ENCODE data around the gene KIF4A. TPM values are rescaled to one million over a fixed set of nuclear protein-coding genes. Genes with fewer than 3 reads are reported as not detected.
A peak's percentile ranks its signal among the peaks of the same experiment; 100 is the strongest.
"Not testable (repeated sequence)": the region's sequence is repeated elsewhere in the genome, so short reads cannot be mapped to it uniquely, and the experiment has no call there.

Gene KIF4A, protein sequence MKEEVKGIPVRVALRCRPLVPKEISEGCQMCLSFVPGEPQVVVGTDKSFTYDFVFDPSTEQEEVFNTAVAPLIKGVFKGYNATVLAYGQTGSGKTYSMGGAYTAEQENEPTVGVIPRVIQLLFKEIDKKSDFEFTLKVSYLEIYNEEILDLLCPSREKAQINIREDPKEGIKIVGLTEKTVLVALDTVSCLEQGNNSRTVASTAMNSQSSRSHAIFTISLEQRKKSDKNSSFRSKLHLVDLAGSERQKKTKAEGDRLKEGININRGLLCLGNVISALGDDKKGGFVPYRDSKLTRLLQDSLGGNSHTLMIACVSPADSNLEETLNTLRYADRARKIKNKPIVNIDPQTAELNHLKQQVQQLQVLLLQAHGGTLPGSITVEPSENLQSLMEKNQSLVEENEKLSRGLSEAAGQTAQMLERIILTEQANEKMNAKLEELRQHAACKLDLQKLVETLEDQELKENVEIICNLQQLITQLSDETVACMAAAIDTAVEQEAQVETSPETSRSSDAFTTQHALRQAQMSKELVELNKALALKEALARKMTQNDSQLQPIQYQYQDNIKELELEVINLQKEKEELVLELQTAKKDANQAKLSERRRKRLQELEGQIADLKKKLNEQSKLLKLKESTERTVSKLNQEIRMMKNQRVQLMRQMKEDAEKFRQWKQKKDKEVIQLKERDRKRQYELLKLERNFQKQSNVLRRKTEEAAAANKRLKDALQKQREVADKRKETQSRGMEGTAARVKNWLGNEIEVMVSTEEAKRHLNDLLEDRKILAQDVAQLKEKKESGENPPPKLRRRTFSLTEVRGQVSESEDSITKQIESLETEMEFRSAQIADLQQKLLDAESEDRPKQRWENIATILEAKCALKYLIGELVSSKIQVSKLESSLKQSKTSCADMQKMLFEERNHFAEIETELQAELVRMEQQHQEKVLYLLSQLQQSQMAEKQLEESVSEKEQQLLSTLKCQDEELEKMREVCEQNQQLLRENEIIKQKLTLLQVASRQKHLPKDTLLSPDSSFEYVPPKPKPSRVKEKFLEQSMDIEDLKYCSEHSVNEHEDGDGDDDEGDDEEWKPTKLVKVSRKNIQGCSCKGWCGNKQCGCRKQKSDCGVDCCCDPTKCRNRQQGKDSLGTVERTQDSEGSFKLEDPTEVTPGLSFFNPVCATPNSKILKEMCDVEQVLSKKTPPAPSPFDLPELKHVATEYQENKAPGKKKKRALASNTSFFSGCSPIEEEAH
- polyA plus RNA-seq: 1 to 10 TPM; 1.7 to 3.5 TPM

DNA sequence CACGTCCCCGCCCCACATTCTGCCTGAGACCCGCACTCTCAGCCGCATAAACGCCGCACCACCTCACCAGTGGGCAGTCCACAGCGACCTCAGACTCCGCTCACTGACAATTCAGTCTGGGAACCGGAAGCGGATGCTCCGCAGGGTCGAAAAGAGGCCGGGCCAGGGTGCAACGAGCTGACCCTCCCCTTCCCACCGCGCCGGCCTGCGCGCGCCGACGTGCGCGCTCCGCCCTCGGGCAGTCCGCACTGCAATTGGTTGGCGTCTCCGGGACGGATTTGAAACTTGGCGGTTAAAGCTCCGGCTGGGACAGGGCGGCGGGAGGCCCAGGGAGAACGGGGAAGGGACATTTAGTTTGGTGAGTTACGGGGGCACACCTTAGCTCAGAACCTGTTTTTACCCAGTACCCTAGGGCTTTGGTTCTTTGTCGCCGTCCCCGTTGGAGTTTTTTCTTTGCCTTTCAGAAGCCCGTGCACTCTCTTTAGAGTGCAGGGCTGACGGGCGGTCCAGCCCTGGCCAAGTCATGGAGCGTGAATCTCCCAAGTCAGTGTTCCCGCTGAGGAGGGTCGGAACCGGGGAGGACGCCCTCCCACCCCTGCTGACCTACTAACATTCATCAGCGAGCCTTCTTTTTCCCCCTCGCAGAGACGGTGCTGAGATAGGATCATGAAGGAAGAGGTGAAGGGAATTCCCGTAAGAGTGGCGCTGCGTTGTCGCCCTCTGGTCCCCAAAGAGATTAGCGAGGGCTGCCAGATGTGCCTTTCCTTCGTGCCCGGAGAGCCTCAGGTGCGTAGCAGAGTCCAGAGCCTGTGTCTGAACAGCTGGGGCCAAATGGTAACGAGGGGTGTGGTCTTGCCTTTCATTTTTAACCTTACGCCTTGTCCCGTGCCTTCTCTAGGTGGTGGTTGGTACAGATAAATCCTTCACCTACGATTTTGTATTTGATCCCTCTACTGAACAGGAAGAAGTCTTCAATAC is at the start of gene KIF4A, which contains the start of gene PDZD11:
Gene KIF4A, plus strand, starts transcription at position 312 of the 978 bp plus-strand sequence. Its CDS starts 355 bp downstream, at position 667.
Gene PDZD11, minus strand, starts transcription at position 135 of the 978 bp plus-strand sequence. CDS start 586 bp downstream, outside the sequence.
- Histone ChIP-seq H3K36me3 (ENCODE audit: control insufficient read depth in 2 of 2, insufficient read depth in 2 of 2, low read length in 1 of 2) (peaks cover 0 to 4% of the 10 kb centered on the region in 2 donors), H3K27me3 (ENCODE audit: control insufficient read depth in 1 of 2, insufficient read depth in 2 of 2, low read length in 2 of 2) (no peaks in the 10 kb centered on the region), H3K27ac (ENCODE audit: low read depth in 2 of 2, low read length in 1 of 2) (peak within 1 kb of the TSS; percentile 71 to 84), H3K4me3 (ENCODE audit: low read depth in 1 of 2, low read length in 2 of 2) (peak within 1 kb of the TSS; percentile 52 to 73), H3K9me3 (ENCODE audit: control insufficient read depth in 2 of 2, insufficient read depth in 1 of 2, low read depth in 1 of 2, low read length in 1 of 2) (no peaks in the 10 kb centered on the region), H3K4me1 (ENCODE audit: control insufficient read depth in 2 of 2, insufficient read depth in 2 of 2, low read length in 1 of 2) (no peaks in the 10 kb centered on the region)
- 1 to 28% methylated on average over 62 of the region's 62 CpGs for WGBS, 2 donors

DNA sequence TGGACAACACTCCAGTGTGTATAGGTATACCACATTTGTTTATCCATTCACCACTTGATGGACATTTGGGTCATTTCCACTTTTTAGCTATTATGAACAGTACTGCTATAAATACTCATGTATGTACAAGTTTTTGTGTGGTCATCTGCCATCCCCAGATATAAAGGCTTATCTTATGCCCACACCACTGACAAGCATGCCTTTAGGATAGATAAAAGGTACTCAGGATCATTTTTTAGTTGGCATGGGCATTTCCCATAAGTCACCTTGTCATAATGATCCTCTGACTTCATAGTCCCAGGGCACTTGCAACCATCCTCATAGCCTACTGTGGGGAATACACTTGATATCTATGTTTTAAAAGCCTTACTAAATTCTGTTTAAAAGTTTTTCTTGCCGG is 49.2 kb upstream of the KIF4A start:
- no peaks in the 10 kb centered on the region for H3K9me3 ChIP-seq (ENCODE audit: control insufficient read depth in 2 of 2, insufficient read depth in 1 of 2, low read depth in 1 of 2, low read length in 1 of 2)
- no peaks in the 10 kb centered on the region for H3K36me3 ChIP-seq (ENCODE audit: control insufficient read depth in 2 of 2, insufficient read depth in 2 of 2, low read length in 1 of 2)
- H3K4me1 ChIP-seq (ENCODE audit: control insufficient read depth in 2 of 2, insufficient read depth in 2 of 2, low read length in 1 of 2): no peaks in the 10 kb centered on the region
- peaks cover 0 to 3% of the 10 kb centered on the region in 2 donors for H3K27me3 ChIP-seq (ENCODE audit: control insufficient read depth in 1 of 2, insufficient read depth in 2 of 2, low read length in 2 of 2)
- H3K27ac ChIP-seq (ENCODE audit: low read depth in 2 of 2, low read length in 1 of 2): no peak overlapping the region
- no peak overlapping the region for H3K4me3 ChIP-seq (ENCODE audit: low read depth in 1 of 2, low read length in 2 of 2)
- WGBS, 2 donors: 86 to 90% methylated on average over 1 of the region's 1 CpG

DNA sequence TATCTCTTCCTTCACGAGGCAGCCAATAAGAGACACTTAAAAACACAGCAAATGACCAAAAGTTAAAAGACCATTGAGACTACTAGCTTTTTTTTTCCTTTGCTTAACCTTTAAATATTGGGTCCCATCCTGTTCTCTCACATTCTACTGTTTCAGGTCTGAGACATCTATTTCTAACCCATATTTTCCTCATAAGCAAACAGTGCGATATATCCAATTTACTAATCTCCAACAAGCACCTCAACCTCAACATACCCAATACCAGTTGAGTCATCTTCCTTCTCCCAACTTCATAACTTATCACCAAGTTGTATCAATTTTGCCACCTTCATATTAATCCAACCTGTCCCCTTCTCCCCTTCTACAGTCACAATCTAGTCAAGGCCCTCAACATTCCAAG is 48.4 kb upstream of the KIF4A start:
- H3K9me3 ChIP-seq (ENCODE audit: control insufficient read depth in 2 of 2, insufficient read depth in 1 of 2, low read depth in 1 of 2, low read length in 1 of 2): no peaks in the 10 kb centered on the region
- no peak overlapping the region for H3K27ac ChIP-seq (ENCODE audit: low read depth in 2 of 2, low read length in 1 of 2)
- no peaks in the 10 kb centered on the region for H3K4me1 ChIP-seq (ENCODE audit: control insufficient read depth in 2 of 2, insufficient read depth in 2 of 2, low read length in 1 of 2)
- no peak overlapping the region for H3K4me3 ChIP-seq (ENCODE audit: low read depth in 1 of 2, low read length in 2 of 2)
- 73 to 93% methylated on average over 2 of the region's 2 CpGs for WGBS, 2 donors
- H3K36me3 ChIP-seq (ENCODE audit: control insufficient read depth in 2 of 2, insufficient read depth in 2 of 2, low read length in 1 of 2): no peaks in the 10 kb centered on the region
- H3K27me3 ChIP-seq (ENCODE audit: control insufficient read depth in 1 of 2, insufficient read depth in 2 of 2, low read length in 2 of 2): peaks cover 0 to 3% of the 10 kb centered on the region in 2 donors

DNA sequence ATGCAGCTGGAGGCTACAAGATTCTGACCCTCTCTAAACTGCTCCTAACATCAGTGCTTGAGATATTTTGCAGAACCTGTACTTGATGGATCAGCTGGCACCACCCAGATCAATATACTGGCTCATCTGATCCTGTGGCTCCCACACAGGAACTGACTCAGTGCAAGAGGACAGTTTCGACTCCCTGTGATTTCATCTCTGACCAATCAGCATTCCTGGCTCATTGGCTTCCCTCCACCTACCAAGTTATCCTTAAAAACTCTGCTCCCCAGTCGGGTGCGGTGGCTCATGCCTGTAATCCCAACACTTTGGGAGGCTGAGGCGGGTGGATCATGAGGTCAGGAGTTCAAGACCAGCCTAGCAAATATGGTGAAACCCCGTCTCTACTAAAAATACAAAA is 46.3 kb upstream of the KIF4A start:
- H3K4me1 ChIP-seq (ENCODE audit: control insufficient read depth in 2 of 2, insufficient read depth in 2 of 2, low read length in 1 of 2); H3K27me3 ChIP-seq (ENCODE audit: control insufficient read depth in 1 of 2, insufficient read depth in 2 of 2, low read length in 2 of 2); H3K4me3 ChIP-seq (ENCODE audit: low read depth in 1 of 2, low read length in 2 of 2); H3K27ac ChIP-seq (ENCODE audit: low read depth in 2 of 2, low read length in 1 of 2); H3K36me3 ChIP-seq (ENCODE audit: control insufficient read depth in 2 of 2, insufficient read depth in 2 of 2, low read length in 1 of 2); H3K9me3 ChIP-seq (ENCODE audit: control insufficient read depth in 2 of 2, insufficient read depth in 1 of 2, low read depth in 1 of 2, low read length in 1 of 2): not testable (repeated sequence)
- 76 to 82% methylated on average over 5 of the region's 5 CpGs for WGBS, 2 donors

DNA sequence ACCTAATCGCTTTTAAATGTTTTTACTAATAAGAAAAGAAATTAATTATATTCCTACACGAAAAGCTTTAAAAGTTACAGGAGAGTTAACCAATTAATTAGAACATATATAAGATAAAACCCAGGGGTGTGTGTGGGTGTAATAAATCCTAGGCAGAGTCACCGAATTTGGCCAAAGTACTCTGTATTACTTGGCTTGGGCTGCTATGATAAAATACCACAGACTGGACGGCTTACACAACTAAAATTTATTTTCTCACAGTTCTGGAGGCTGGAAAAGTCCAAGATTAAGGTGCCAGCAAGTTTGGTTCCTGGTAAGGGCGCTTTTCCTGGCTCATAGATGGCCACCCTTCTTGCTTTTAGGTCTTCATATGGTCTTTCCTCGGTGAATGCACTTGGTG is 45.0 kb upstream of the KIF4A start:
- Histone ChIP-seq H3K9me3 (ENCODE audit: control insufficient read depth in 2 of 2, insufficient read depth in 1 of 2, low read depth in 1 of 2, low read length in 1 of 2) (no peaks in the 10 kb centered on the region), H3K4me3 (ENCODE audit: low read depth in 1 of 2, low read length in 2 of 2) (no peak overlapping the region), H3K27ac (ENCODE audit: low read depth in 2 of 2, low read length in 1 of 2) (no peak overlapping the region), H3K4me1 (ENCODE audit: control insufficient read depth in 2 of 2, insufficient read depth in 2 of 2, low read length in 1 of 2) (no peaks in the 10 kb centered on the region), H3K27me3 (ENCODE audit: control insufficient read depth in 1 of 2, insufficient read depth in 2 of 2, low read length in 2 of 2) (no peaks in the 10 kb centered on the region), H3K36me3 (ENCODE audit: control insufficient read depth in 2 of 2, insufficient read depth in 2 of 2, low read length in 1 of 2) (no peaks in the 10 kb centered on the region)
- 71 to 79% methylated on average over 6 of the region's 6 CpGs for WGBS, 2 donors

DNA sequence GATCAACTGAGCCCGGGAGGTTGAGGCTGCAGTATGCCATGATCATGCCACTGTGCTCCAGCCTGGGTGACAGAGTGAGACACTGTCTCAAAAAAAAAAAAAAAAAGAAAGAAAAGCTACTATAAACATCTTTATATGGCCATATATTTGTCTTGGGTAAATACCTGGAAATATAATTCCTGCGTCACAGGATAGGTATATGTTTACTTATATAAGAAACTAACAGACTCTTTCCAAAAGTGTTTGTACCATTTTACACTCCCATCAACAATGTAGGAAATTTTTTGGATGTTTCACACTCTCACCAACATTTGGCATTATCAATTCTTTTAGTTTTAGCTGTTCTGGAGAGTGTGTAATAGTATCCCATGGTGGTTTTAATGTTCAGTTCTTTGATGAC is 42.7 kb upstream of the KIF4A start:
- Histone ChIP-seq H3K27me3 (ENCODE audit: control insufficient read depth in 1 of 2, insufficient read depth in 2 of 2, low read length in 2 of 2) (no peaks in the 10 kb centered on the region), H3K4me3 (ENCODE audit: low read depth in 1 of 2, low read length in 2 of 2) (no peak overlapping the region), H3K27ac (ENCODE audit: low read depth in 2 of 2, low read length in 1 of 2) (no peak overlapping the region), H3K36me3 (ENCODE audit: control insufficient read depth in 2 of 2, insufficient read depth in 2 of 2, low read length in 1 of 2) (no peaks in the 10 kb centered on the region), H3K4me1 (ENCODE audit: control insufficient read depth in 2 of 2, insufficient read depth in 2 of 2, low read length in 1 of 2) (no peaks in the 10 kb centered on the region), H3K9me3 (ENCODE audit: control insufficient read depth in 2 of 2, insufficient read depth in 1 of 2, low read depth in 1 of 2, low read length in 1 of 2) (no peaks in the 10 kb centered on the region)
- WGBS, 2 donors: 86 to 98% methylated on average over 2 of the region's 2 CpGs

DNA sequence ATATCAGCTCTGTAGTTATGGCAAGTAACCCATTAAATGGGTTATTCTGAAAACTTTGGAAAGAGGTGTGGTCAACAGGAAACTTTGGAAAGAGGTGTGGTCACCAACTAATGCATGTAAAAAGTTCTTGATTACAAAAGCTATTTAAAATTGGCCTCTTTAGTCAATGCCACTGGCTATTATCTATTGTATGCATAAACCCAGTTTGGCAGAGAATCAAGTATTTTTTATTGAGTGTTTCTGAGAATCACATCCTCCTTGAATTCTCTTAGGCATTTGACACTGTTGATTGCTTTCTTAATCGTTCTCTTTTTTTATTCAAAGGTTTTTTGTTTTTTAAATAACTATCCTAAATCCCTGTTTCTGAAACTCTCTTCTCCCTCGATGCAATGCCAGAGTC is 37.4 kb upstream of the KIF4A start:
- H3K9me3 ChIP-seq (ENCODE audit: control insufficient read depth in 2 of 2, insufficient read depth in 1 of 2, low read depth in 1 of 2, low read length in 1 of 2): no peaks in the 10 kb centered on the region
- no peaks in the 10 kb centered on the region for H3K36me3 ChIP-seq (ENCODE audit: control insufficient read depth in 2 of 2, insufficient read depth in 2 of 2, low read length in 1 of 2)
- no peak overlapping the region for H3K27ac ChIP-seq (ENCODE audit: low read depth in 2 of 2, low read length in 1 of 2)
- WGBS, 2 donors: 40 to 55% methylated on average over 2 of the region's 2 CpGs
- H3K4me3 ChIP-seq (ENCODE audit: low read depth in 1 of 2, low read length in 2 of 2): no peak overlapping the region
- no peaks in the 10 kb centered on the region for H3K27me3 ChIP-seq (ENCODE audit: control insufficient read depth in 1 of 2, insufficient read depth in 2 of 2, low read length in 2 of 2)
- H3K4me1 ChIP-seq (ENCODE audit: control insufficient read depth in 2 of 2, insufficient read depth in 2 of 2, low read length in 1 of 2): no peaks in the 10 kb centered on the region

DNA sequence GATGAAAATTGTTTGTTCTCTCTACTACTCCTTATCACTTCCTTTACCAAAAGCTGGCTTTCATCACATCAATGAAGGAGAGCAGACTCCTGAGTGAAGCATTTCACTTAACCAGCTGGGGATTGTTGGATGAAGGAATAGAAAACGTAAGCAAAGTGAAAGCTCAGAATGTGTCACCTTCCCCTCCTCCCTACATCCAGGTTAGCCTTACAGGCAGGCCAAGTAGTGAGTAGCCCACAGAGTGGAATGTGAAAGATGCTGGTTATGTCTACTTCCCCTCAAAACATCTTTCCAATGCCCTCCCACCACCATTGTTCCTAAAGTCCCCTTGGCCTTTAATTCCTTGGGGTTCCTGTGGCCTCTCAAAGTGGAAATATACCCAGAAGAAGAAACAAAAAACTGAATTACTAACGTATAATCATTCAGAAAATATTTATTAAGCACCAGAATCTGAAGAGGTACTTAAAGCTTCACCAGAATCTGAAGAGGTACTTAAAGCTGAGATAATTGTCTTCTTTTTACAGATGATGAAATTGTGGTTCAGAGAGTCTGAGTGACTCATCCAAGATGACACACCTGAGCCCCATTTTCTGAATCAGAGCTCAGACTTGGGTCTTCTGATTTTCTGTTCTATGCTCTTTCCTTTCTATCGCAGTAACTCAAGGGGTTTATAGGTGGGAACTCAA is 36.4 kb upstream of the KIF4A start:
- H3K9me3 ChIP-seq (ENCODE audit: control insufficient read depth in 2 of 2, insufficient read depth in 1 of 2, low read depth in 1 of 2, low read length in 1 of 2): no peaks in the 10 kb centered on the region
- 72 to 83% methylated on average over 3 of the region's 3 CpGs for WGBS, 2 donors
- H3K27ac ChIP-seq (ENCODE audit: low read depth in 2 of 2, low read length in 1 of 2): no peak overlapping the region
- no peaks in the 10 kb centered on the region for H3K36me3 ChIP-seq (ENCODE audit: control insufficient read depth in 2 of 2, insufficient read depth in 2 of 2, low read length in 1 of 2)
- no peaks in the 10 kb centered on the region for H3K27me3 ChIP-seq (ENCODE audit: control insufficient read depth in 1 of 2, insufficient read depth in 2 of 2, low read length in 2 of 2)
- H3K4me3 ChIP-seq (ENCODE audit: low read depth in 1 of 2, low read length in 2 of 2): no peak overlapping the region
- H3K4me1 ChIP-seq (ENCODE audit: control insufficient read depth in 2 of 2, insufficient read depth in 2 of 2, low read length in 1 of 2): no peaks in the 10 kb centered on the region
